Central memory CD4-positive, alpha-beta T cell (primary cell): ENCODE measurements around the gene GCK.

Source experiments
- DNase-seq: peaks from one replicate; pipeline ENCODE4 v3.0.0; 2022

The GCK gene

GRCh38 chr7:44102846-44103565 lies 86.2 kb downstream of the GCK start:
- DNase-seq, result no peak

- no peak for DNase-seq
Measured at GRCh38 chr7:44101966-44102845, 87.0 kb downstream of the GCK start.

- DNase-seq, result no peak
Measured at GRCh38 chr7:44101303-44101965, 87.8 kb downstream of the GCK start.

DNA sequence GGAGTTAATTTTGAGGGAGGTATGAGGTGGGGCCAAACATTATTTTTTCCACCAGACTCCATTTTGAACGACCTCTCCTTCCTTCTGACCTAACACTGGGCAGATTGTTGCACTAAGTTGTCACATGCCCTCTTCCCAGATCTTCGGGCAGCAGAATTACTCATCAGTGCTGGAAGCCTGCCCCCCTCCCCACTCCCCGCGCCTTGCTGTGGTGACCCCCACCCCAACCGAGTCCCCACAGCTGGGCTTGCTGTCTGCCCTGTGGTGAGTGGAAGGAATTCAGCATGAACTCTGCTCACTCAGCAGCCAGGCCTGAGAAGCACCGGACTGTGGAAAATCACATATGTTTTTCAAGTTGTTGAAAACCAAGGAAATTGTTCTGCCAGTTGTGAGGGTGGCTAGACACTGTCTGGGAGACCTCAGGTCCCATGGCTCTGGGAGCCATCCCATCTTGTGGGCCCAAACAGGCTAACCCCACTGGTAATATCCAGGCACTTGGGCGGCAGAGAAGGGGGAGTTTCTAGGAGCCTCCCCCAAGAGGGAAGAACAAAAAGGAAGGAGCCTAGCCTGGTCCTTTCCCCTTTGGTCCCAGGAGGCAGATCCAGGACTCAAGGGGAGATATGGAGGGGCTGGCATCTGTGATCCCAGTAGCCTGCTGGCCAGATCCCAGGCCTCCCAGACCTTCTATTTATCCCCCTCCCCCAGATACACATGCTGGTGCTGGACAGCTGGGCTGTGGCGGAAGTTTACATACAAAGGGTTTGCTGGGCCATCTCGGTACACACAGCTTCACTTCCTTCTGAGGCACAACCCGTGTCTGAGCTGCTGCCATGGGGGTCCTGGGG lies 88.6 kb downstream of the GCK start:
- DNase-seq, result no peak

GRCh38 chr7:44099669-44100068 lies 89.6 kb downstream of the GCK start:
- DNase-seq, result no peak

DNA sequence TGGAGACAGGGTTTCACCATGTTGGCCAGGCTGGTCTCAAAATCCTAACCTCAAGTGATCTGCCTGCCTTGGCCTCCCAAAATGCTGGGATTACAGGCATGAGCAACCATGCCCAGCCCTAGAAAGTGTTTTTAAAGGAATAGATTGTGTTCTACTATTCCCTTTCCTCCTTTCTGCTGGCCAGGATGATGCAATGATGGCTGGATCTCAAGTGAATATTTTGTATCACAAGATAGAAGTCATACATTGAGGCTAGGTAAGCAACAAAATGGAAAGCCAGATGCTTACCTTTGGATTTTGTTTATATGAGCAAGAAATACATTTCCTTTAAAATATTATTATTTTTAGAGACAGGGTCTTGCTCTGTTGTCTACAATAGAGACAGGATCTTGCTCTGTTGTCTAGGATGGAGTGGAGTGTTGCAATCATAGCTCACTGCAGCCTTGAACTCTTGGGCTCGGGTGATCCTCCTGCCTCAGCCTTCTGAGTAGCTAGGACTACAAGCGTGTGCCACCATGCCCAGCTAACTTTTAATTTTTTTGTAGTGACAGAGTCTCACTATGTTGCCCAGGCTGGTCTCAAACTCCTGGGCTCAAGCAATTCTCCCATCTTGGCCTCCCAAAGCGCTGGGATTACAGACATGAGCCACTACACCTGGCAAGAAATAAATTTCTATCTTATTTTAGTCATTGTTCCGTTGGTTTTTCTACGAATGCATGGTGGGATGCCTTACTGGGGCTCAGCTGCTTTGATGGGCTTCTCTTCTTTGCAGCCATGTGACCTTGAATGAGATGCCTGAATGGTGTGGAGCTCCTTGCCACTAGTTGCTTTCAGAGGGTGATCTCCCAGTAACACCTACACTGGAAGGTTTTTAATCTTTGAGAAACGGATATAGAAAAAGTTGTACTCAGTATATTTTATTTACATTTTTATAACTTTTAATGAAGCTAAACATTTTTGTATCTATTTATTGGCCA lies 90.9 kb downstream of the GCK start:
- no peak for DNase-seq

DNA sequence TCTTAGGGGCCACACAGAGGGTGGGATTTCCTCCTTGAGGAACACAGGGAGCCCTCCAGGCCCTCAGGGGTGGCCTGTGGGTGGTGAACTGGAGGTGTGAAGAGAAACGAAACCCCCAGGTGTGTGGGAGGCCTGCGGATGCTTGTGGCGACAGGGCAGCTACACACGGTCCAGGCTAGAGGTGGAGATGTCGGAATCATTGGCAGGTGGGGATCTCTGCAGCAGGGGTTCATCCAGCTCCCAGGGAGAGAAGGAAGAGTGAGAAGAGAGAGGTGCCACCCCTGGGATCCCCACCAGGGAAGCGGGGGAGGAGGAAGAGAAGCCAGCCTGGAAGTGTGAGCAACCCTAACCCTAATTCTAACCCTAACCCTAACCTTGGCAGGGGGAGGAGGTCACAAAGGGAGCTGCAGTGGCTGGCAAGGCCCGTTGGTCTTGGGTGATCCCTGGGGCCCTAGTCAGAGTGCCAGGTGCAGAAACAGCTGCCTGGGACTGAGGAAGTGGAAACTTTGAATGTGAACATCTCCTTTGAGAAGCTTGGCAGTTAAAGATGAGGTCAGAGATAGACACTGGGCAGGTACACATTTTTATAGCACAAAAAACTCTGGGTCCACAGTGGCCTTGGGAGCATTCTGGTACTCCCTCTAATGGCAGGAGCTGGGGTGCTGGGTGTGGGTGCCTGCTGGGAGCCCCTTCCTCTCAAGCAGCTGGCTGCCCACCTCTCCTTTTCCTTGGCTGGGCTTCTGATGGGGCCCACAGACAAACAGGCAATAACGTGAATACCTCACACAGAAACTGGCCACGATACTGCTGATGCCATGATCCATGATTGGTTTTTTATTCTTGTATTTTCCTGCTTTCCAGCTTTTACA lies 91.9 kb downstream of the GCK start:
- DNase-seq, result no peak

DNA sequence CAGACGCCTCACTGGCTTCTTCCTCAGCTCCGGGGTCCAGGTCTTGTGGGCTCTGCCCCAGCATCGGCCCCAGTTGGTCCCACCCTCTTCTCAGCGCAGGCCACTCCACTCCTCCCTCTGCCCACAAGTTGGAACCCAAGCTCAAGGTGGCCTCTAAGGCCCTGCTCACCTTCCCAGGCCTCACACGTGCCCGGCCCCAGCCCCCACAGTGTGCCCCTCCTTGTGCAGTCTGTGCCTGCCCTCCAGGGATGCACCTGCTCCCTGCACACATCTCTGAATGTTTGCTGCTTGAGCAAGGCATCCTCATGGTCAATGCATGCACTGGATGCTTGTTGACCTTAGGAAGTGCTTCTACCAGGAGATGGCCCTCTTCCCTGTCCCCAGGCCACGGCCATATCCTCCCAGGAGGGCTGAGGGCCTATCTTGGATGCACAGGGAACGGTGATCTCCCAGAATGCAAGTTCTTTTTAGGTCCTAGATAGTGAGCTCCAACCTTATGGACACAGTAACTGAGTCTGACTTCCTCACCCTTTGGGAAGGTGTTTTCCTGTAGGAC lies 92.8 kb downstream of the GCK start:
- no peak for DNase-seq

DNA sequence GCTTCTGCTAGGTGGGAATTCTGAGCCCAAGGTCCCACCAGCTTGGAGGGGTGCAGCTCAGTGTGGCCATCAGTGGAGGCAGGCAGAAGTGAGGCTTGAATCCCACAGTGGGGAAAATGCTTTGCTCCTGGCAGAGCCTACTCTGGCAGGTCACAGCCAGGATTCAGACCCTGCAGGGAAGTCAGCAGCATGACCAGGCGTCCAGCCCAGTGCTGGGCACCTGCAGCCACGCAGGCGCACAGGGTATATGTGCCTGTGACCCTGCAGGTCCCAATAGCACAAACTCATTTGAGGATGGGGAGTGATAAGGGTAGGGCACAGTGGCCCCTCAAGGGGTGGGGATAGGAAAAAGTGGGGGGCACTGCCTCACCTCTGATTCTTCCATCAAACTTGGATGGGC lies 93.5 kb downstream of the GCK start:
- no peak for DNase-seq

GRCh38 chr7:44094883-44095592 lies 94.2 kb downstream of the GCK start:
- DNase-seq, result no peak

DNA sequence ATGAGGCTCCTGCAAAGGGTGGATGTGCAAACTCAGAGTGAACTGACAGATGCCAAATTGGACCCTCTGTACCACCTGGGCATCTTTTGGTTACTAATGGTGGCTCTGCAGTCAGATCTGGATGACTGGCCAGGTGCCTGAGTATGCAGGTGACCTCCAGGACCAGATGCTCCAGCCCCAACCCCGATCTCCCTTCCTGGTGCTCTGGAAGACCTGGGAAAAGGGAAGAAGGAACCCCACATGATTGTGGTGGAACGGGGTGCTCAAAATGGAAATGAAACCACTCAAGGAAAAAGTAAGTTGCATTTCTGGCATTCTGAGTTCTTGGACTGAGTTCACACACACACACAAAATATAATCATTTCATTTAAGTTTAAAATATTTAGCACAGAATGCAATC lies 94.9 kb downstream of the GCK start:
- DNase-seq, result no peak
